Tibial nerve (tissue), 4 donors: ENCODE measurements around the gene PPDPF. TPM values are rescaled to one million over a fixed set of nuclear protein-coding genes. Genes with fewer than 3 reads are reported as not detected.
A peak's percentile ranks its signal among the peaks of the same experiment; 100 is the strongest.

Experiments
- DNase-seq, 2 donors: peaks; one replicate each; pipeline ENCODE4 v3.0.0-alpha.2; 2019; ENCODE audit warnings: low spot score in 2 of 2
- H3K27ac ChIP-seq, 4 donors: fragments of 200-600 bp; sonication (generic) in 3 of 4; one replicate each; pipeline ENCODE4 v1.5.1; 2017 to 2019; ENCODE audit warnings: mild to moderate bottlenecking in 1 of 4
- H3K27me3 ChIP-seq, 2 donors: fragments of 200-600 bp; sonication (generic) in 1 of 2; one replicate each; pipeline versions ENCODE4 v1.5.1 to v1.6.0; 2017 to 2019
- H3K36me3 ChIP-seq, 3 donors: fragments of 200-600 bp; sonication (generic); one replicate each; pipeline ENCODE4 v1.5.1; 2018 to 2019
- H3K4me1 ChIP-seq, 4 donors: fragments of 200-600 bp; sonication (generic) in 3 of 4; one replicate each; pipeline ENCODE4 v1.5.1; 2017 to 2019
- H3K4me3 ChIP-seq, 4 donors: fragments of 200-600 bp; sonication (generic) in 3 of 4; one replicate each; pipeline ENCODE4 v1.5.1; 2017 to 2019; ENCODE audit warnings: mild to moderate bottlenecking in 1 of 4, moderate library complexity in 1 of 4
- H3K9me3 ChIP-seq, 4 donors: fragments of 200-600 bp; sonication (generic) in 3 of 4; one replicate each; pipeline ENCODE4 v1.5.1; 2017 to 2019
- EP300 ChIP-seq, 2 donors: sonication (generic); formaldehyde crosslinking; IDR thresholded peaks; one replicate each; pipeline ENCODE4 v1.6.1; 2017; ENCODE audit warnings: antibody characterized with exemption in 2 of 2, mild to moderate bottlenecking in 1 of 2
- POLR2A ChIP-seq, 2 donors: fragments of 450-650 bp; IDR thresholded peaks; one replicate each; pipeline ENCODE4 v1.6.1; 2017; ENCODE audit warnings: antibody characterized with exemption in 2 of 2, mild to moderate bottlenecking in 2 of 2, moderate library complexity in 2 of 2
- WGBS, 2 donors: methylation state at CpG; one replicate each; pipeline ENCODE4 v1.1.5; 2018; 5-methylcytosine and 5-hydroxymethylcytosine counted together
- total RNA-seq, 4 donors: library from RNA; depleted of rRNA; stranded (reverse); fragments of >200 nt; gene quantifications; one replicate each; pipeline ENCODE4 v1.1.0, GENCODE V29; 2016
- TF ChIP-seq, protein P1 (sequence below), 5 experiments: fragments of 200-600 bp in 3 of 5; fragments of 450-650 bp in 2 of 5; sonication (generic) in 3 of 5; IDR thresholded peaks; one replicate each; pipeline ENCODE4 v1.5.1; 2016 to 2019; ENCODE audit warnings: antibody characterized with exemption in 5 of 5, mild to moderate bottlenecking in 3 of 5, moderate library complexity in 2 of 5

PPDPF gene
- total RNA-seq, 4 donors from 2014 or later, result 59.0 to 165 (median 119) TPM

DNA sequence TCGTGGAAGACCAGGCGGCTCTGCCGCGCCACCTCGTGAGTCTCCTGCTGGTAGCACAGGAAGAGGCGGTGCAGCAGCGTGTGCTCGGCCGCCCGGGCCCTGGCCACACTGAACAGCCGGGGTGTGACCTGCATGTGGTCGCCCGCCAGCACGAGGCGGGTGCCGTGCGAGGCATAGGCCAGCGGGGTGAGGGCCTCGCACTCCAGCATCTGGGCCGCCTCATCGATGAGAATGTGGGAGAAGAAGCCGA, 46.5 kb downstream of the PPDPF start:
- no peak for DNase-seq
- Histone ChIP-seq H3K27ac (no peak overlapping the region), H3K27me3 (no peaks in the 10 kb centered on the region), H3K4me1 (peaks cover 0 to 1% (median 0%) of the 10 kb centered on the region in 4 donors), H3K4me3 (no peak overlapping the region), H3K36me3 (peaks cover 3 to 86% (median 6%) of the 10 kb centered on the region in 3 donors), H3K9me3 (no peaks in the 10 kb centered on the region)
- WGBS, 2 donors, result 89 to 94% methylated on average over 17 of the region's 22 CpGs
- no peak for TF ChIP-seq EP300 (IDR thresholded peaks at IDR 0.05)
- TF ChIP-seq, protein P1, sequence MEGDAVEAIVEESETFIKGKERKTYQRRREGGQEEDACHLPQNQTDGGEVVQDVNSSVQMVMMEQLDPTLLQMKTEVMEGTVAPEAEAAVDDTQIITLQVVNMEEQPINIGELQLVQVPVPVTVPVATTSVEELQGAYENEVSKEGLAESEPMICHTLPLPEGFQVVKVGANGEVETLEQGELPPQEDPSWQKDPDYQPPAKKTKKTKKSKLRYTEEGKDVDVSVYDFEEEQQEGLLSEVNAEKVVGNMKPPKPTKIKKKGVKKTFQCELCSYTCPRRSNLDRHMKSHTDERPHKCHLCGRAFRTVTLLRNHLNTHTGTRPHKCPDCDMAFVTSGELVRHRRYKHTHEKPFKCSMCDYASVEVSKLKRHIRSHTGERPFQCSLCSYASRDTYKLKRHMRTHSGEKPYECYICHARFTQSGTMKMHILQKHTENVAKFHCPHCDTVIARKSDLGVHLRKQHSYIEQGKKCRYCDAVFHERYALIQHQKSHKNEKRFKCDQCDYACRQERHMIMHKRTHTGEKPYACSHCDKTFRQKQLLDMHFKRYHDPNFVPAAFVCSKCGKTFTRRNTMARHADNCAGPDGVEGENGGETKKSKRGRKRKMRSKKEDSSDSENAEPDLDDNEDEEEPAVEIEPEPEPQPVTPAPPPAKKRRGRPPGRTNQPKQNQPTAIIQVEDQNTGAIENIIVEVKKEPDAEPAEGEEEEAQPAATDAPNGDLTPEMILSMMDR (IDR thresholded peaks at IDR 0.05), result no peak
- TF ChIP-seq POLR2A (IDR thresholded peaks at IDR 0.05), result no peak

DNA sequence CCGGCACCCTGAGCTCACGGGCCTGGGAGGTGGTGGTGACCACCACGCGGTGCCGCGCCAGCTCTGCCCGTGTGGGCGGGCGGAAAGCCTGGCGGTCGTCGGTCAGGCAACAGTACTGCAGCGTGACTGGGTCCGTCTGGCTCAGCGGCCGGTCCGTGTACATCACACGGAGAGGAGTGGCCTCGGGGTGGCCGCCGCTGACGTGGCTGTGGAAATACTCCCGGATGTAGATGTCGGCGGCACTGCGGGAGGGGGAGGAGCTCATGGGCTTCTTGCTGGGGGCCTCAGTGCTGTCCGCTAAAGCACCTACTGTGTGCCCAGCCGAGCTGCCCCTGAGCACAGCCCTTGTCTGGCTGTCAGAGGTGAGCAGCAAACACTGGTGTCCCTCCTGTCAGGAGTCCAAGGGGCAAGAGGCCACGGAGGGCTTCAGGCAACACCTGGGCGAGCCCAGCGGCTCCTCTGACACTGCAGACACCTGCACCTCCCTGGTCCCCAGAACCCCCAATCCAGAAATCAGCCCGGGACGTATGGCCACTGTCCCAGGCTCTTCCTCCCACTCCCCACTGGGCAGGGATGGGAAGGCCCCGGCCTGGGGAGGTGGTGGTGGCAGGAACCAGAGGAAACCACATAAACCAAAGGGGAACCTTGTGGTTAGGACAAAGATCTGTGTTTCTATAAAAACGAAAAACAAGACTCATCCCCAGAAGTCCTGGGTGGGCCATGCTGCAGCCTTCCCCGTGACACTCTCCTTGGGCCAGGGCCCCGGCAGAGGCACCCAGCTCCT, 47.0 kb downstream of the PPDPF start:
- H3K4me3 ChIP-seq, result peak overlapping the region in 1 of 4 donors; percentile 18
- no peaks in the 10 kb centered on the region for H3K9me3 ChIP-seq
- no peak overlapping the region for H3K27ac ChIP-seq
- H3K36me3 ChIP-seq, result peaks cover 3 to 86% (median 3%) of the 10 kb centered on the region in 3 donors
- H3K27me3 ChIP-seq, result no peaks in the 10 kb centered on the region
- TF ChIP-seq EP300 (IDR thresholded peaks at IDR 0.05), result no peak
- TF ChIP-seq POLR2A (IDR thresholded peaks at IDR 0.05), result no peak
- TF ChIP-seq, protein P1 (IDR thresholded peaks at IDR 0.05), result no peak
- H3K4me1 ChIP-seq, result peaks cover 0 to 6% (median 1%) of the 10 kb centered on the region in 4 donors
- peak in 1 of 2 donors; percentile 28 for DNase-seq
- 88 to 89% methylated on average over 34 to 35 of the region's 37 CpGs for WGBS, 2 donors

GRCh38 chr20:63568170-63568981, 47.8 kb downstream of the PPDPF start:
- no peak for DNase-seq
- peaks cover 0 to 79% (median under 1%) of the 10 kb centered on the region in 3 donors for H3K36me3 ChIP-seq

DNA sequence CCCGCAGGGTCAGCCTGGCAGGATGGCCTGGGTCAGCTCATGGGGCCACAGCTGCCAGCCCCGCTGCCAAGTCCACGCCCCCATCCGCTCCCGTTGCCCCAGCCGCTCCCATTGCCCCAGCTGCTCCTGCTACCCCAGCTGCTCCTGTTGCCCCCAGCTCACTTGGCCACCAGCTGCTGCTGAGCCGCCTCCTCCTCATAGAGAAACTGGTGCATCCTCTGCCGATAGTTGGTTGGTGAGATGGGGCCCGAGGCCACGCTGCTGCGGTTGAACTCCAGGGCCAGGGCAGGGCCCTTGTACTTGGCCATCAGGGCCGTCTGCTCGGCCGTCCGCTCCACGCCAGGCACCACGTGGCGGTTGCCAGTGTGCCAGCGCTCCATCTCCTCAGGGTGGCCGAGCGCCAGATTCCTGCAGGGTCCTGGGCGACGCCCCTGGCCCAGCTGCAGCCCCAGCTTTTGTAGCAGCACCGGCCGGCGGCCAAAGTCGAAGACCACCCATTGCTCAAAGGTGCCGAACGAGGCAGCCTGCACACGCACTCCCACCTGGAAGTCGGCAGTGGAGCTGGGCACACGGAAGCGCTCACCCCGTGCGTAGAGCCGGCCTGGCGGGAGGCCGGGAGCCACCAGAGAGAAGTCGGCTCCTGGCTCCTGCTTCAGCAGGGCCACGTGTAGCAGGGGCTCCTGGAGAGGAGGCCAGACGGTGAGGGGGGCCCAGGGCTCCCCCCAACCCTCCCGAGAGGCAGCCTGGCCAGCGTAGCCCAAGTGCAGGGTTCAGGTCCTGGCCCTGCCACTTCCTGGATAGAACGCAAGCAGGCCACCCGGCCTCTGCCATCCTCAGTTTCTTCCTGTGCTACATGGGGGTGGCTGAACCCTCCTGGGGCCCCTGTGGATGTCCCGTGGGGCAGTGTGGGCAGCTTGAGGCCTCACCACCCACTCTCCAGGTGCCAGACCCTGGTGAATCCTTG, 48.7 kb downstream of the PPDPF start:
- 83 to 87% methylated on average over 20 to 42 of the region's 46 CpGs for WGBS, 2 donors
- no peak for DNase-seq
- no peaks in the 10 kb centered on the region for H3K27me3 ChIP-seq
- TF ChIP-seq, protein P1 (IDR thresholded peaks at IDR 0.05), result no peak
- no peak for TF ChIP-seq POLR2A (IDR thresholded peaks at IDR 0.05)
- TF ChIP-seq EP300 (IDR thresholded peaks at IDR 0.05), result no peak
- no peak overlapping the region for H3K27ac ChIP-seq
- no peaks in the 10 kb centered on the region for H3K9me3 ChIP-seq
- peaks cover 0 to 70% (median 0%) of the 10 kb centered on the region in 3 donors for H3K36me3 ChIP-seq
- H3K4me1 ChIP-seq, result peaks cover 0 to 18% (median 10%) of the 10 kb centered on the region in 4 donors
- no peak overlapping the region for H3K4me3 ChIP-seq

More at GRCh38 chr20:63568170-63568981, 47.8 kb downstream of the PPDPF start:
- TF ChIP-seq EP300 (IDR thresholded peaks at IDR 0.05), result no peak
- TF ChIP-seq, protein P1 (IDR thresholded peaks at IDR 0.05), result no peak
- TF ChIP-seq POLR2A (IDR thresholded peaks at IDR 0.05), result no peak
- Histone ChIP-seq H3K4me3 (peak overlapping the region in 1 of 4 donors; percentile 18), H3K27me3 (no peaks in the 10 kb centered on the region), H3K4me1 (peaks cover 0 to 14% (median 7%) of the 10 kb centered on the region in 4 donors), H3K27ac (no peak overlapping the region), H3K9me3 (no peaks in the 10 kb centered on the region)
- 85 to 88% methylated on average over 38 to 41 of the region's 43 CpGs for WGBS, 2 donors
